T-helper 1 cell (primary cell): Measurements from ENCODE around the gene AUNIP.

ENCODE experiments used
- DNase-seq, 5 donors: peaks; one replicate each; pipeline ENCODE4 v3.0.0-alpha.2; 2012 to 2020

AUNIP gene

GRCh38 chr1:25790472-25790871 lies 68.8 kb downstream of the AUNIP start:
- DNase-seq = no peak

- no peak for DNase-seq
Observed at GRCh38 chr1:25787760-25788166, 71.5 kb downstream of the AUNIP start.

- DNase-seq = no peak
Observed at GRCh38 chr1:25786887-25787759, 72.1 kb downstream of the AUNIP start.

- DNase-seq = no peak
Observed at GRCh38 chr1:25785333-25786067, 73.8 kb downstream of the AUNIP start.

- no peak for DNase-seq
Observed at GRCh38 chr1:25784575-25785051, 74.6 kb downstream of the AUNIP start.
